ENCODE results near the gene CDK11A. TPM values are rescaled to one million over a fixed set of nuclear protein-coding genes. Genes with fewer than 3 reads are reported as not detected.
A peak's percentile ranks its signal among the peaks of the same experiment; 100 is the strongest.
"Not testable (repeated sequence)": the region's sequence is repeated elsewhere in the genome, so short reads cannot be mapped to it uniquely, and the experiment has no call there.

CDK11A gene
- total RNA-seq, 3 donors from 2014 or later, result 27.8 to 51.8 (median 41.6) TPM

DNA sequence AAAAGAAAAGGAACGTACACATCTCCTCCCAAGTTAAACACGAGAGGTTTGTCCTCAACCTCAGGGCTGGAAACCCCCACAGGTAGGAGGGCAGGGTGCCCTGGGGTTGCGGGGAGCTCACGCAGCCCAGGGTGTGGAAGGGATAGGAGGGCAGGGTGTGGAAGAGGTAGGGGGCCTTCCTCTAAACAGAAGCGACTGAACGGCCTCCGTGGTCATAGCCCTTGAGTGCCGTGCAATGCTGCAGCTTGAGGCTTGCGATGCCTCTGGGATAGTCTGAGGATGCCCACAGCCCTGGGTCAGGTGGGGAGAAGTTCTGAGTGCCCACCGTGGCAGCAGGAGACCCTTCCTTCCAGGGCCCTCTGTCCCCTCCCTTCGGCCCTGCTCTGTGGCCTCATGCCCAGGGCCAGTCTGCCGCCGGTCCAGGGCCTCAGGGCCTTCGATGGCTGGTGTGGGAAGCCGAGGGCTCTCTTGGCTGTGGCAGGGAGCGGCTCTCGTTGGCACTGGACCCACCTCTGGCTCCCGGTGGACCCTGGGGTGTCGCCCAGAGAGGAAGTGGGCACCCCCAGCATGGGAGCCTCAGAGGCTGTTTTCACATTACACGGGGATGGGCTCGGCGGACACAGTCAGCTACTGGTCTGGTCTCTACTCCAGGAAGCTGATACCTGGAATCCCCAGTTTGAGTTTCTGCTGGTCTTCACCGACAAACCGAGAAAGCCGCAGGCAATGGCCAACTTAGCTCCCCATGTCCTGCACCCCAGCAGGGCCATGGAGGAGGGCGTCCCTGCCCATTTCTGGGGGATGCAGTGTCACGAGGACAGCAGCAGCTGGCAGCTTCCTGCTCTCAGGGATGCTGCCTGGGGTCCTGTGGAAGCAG, 59.0 kb downstream of the CDK11A start:
- intact Hi-C loops (cut with DNase I; ENCODE audit: low total_unique reads), result no loop called here
- H3K36me3 ChIP-seq, result peaks cover 10% of the 10 kb centered on the region

DNA sequence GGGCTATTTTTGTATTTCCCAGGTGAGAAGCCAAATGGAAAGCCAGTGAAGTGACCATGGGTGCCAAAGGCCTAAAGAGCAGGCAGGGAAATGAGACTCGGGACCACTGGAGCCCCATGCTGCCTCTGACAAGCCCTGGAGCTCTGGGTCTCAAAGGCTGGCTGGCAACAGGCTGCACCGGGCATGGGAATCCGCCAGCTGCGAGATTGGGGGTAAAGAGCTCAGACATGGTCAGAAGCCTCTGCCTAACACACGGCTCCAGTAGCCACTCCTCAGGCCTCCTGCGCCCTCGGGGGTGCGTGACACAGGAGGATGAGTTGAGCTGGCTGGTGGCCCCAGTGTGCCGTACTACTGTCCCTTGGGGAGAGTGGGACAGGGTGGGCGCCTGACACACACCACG, 59.8 kb downstream of the CDK11A start:
- intact Hi-C loops (cut with DNase I; ENCODE audit: low total_unique reads); H3K27me3 ChIP-seq; H3K27ac ChIP-seq; H3K4me1 ChIP-seq; DNase-seq (ENCODE audit: low spot score in 2 of 2); H3K9me3 ChIP-seq; H3K4me3 ChIP-seq: not testable (repeated sequence)
- H3K36me3 ChIP-seq, result peaks cover 10% of the 10 kb centered on the region

More for the DNA sequence above, 59.0 kb downstream of the CDK11A start:
- H3K4me3 ChIP-seq, result no peak overlapping the region
- peak in 1 of 2 donors; percentile 49 for DNase-seq (ENCODE audit: low spot score in 2 of 2)
- no peaks in the 10 kb centered on the region for H3K9me3 ChIP-seq
- no peaks in the 10 kb centered on the region for H3K4me1 ChIP-seq
- H3K27me3 ChIP-seq, result no peaks in the 10 kb centered on the region
- no peak for TF ChIP-seq POLR2AphosphoS5 (IDR thresholded peaks at IDR 0.05)
- TF ChIP-seq POLR2A (IDR thresholded peaks at IDR 0.05), result no peak
- TF ChIP-seq, protein P1, sequence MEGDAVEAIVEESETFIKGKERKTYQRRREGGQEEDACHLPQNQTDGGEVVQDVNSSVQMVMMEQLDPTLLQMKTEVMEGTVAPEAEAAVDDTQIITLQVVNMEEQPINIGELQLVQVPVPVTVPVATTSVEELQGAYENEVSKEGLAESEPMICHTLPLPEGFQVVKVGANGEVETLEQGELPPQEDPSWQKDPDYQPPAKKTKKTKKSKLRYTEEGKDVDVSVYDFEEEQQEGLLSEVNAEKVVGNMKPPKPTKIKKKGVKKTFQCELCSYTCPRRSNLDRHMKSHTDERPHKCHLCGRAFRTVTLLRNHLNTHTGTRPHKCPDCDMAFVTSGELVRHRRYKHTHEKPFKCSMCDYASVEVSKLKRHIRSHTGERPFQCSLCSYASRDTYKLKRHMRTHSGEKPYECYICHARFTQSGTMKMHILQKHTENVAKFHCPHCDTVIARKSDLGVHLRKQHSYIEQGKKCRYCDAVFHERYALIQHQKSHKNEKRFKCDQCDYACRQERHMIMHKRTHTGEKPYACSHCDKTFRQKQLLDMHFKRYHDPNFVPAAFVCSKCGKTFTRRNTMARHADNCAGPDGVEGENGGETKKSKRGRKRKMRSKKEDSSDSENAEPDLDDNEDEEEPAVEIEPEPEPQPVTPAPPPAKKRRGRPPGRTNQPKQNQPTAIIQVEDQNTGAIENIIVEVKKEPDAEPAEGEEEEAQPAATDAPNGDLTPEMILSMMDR (IDR thresholded peaks at IDR 0.05), result no peak
- H3K27ac ChIP-seq, result no peak overlapping the region

DNA sequence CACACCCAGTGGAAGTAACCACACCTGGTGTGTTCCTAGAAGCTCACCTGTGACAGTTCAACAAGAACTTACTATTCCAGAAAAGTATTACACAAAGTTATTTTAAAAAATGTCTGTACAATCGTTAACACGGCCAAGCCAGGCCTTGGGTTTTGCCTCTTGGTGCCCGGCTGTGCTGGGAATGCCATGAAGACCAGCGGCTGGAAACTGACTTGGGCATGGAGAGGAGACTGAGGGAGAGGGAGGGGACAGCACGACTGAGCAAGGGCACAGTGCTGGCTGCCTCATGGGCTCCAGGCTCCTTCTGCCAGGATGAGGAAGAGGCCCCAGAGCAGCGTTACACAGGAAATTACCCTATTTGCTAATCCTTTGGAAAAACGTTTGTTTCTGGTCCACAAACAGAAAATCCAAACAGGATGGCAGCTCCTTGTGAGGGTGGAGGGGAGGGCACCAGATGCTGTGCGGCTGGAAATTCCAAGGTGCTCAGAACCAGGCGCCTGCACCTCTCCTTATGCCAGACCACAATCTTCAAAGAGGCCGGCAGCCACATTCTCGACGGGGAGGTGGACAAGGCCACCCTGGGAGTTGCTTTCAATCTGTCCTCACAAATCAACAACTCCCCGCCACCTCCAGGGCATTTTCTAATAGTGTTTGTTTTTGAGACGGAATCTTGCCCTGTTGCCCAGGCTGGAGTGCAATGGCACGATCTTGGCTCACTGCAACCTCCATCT, 61.2 kb downstream of the CDK11A start:
- H3K27me3 ChIP-seq; H3K4me1 ChIP-seq; H3K4me3 ChIP-seq; intact Hi-C loops (cut with DNase I; ENCODE audit: low total_unique reads); DNase-seq (ENCODE audit: low spot score in 2 of 2); H3K9me3 ChIP-seq: not testable (repeated sequence)
- Histone ChIP-seq H3K36me3 (peaks cover 10% of the 10 kb centered on the region), H3K27ac (peak overlapping the region; percentile 62 to 85)

DNA sequence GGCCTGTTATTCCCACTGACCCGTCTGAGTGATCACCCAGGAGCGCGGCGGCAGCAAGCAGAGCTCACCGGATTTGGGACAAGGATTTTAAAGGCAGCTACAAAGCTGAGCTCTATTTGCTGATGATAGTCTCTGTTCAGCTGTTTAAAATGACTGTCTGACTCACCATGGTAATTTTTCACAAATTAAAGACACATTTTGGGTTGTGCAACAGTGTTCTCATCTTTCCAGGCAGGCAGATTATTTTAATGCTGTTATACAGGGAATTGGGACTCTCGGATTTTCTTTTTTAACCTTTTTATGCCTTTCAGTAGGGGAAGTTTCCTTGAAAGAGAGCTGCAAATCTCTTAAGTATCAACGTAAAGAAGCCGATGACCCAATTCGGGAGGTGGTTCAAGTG, 61.8 kb downstream of the CDK11A start:
- H3K27me3 ChIP-seq; intact Hi-C loops (cut with DNase I; ENCODE audit: low total_unique reads); DNase-seq (ENCODE audit: low spot score in 2 of 2); H3K9me3 ChIP-seq; H3K4me3 ChIP-seq; H3K4me1 ChIP-seq: not testable (repeated sequence)
- H3K27ac ChIP-seq, result peak overlapping the region; percentile 62 to 85
- H3K36me3 ChIP-seq, result peaks cover 10% of the 10 kb centered on the region

DNA sequence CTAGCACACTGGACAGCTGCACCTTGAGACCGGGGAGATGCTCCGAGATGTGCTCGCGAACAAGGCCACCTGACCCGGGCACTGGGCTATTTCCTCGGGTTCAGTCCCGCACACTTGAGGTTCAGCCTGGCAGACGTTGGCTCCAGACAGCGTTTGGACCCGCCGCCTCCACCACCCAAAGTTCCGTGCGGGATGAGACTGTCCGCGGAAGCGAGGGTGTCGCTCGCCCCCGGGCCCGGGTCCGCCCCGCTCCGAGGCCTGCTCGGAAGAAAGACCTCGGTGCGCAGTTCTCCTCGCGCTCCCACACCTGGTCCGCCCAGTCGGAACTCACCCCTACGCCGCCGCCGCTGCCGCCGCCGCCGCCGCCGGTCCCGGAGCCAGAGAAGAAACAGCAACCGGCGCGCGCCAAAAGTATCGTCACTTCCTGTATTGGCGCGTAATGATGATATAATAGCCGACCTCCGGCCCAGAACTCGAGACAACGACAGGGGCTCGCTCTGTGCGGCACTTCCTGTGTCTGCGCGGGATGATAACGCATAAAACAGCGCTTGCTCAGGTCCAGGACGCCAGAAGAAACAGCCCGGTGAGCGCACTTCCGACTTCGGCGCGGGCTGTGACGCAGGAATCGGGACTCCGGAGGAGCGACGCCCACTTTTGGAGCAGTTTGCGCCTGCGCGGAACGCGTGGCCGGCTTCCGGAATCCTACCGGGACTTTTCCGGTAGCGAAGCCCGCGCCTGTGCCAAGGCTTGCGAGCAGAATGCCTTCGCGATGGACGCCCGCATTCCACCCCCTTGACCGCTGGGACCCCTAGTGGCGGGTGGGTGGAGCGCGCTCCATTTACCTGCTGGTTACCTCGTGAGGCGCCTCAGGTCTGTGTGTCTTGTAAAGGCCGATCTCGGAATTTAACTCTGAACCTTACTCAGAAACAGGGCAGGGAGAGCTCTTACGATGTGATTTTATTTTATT, 65.3 kb downstream of the CDK11A start, which contains the start of gene CDK11B:
TSS of gene CDK11B (minus strand) at position 422 of the 967 bp plus-strand sequence. CDS start 1,519 bp downstream, outside the sequence.
- TF ChIP-seq POLR2A (IDR thresholded peaks at IDR 0.05) (peak; percentile 38), POLR2AphosphoS5 (IDR thresholded peaks at IDR 0.05) (peak; percentile 83 to 94 (median 93))
- TF ChIP-seq, protein P1 (IDR thresholded peaks at IDR 0.05), result peak in 2 of 3 donors; percentile 14 to 47
- H3K9me3 ChIP-seq; H3K36me3 ChIP-seq; H3K4me1 ChIP-seq; H3K27me3 ChIP-seq; intact Hi-C loops (cut with DNase I; ENCODE audit: low total_unique reads): not testable (repeated sequence)
- peak; percentile 93 to 99 for DNase-seq (ENCODE audit: low spot score in 2 of 2)
- Histone ChIP-seq H3K27ac (peak within 1 kb of the TSS; percentile 96 to 97), H3K4me3 (peak within 1 kb of the TSS; percentile 66 to 70 (median 68))

Other genes with a start within 250 kb of the CDK11A start
- 10 to 100 TPM; 14.9 to 22.3 (median 15.5) TPM for gene ATAD3A, start 212.2 kb downstream of the CDK11A start, total RNA-seq
- 1 to 10 TPM; 3.5 to 8.8 (median 3.8) TPM for gene TMEM240, start 183.7 kb downstream of the CDK11A start, total RNA-seq
- gene SSU72, start 149.5 kb downstream of the CDK11A start, total RNA-seq, result 100 to 1,000 TPM; 100 to 125 (median 114) TPM
- gene FNDC10, start 124.2 kb downstream of the CDK11A start, total RNA-seq, result 1 to 10 TPM in 1 of 3 donors, under 1 TPM in 2; 0.48 to 2.9 (median 0.98) TPM
- gene MIB2, start 108.9 kb downstream of the CDK11A start, total RNA-seq, result 10 to 100 TPM; 32.0 to 69.5 (median 48.9) TPM
- 10 to 100 TPM in 1 of 3 donors, 1 to 10 TPM in 2; 2.7 to 15.5 (median 7.5) TPM for gene MMP23B, start 92.2 kb downstream of the CDK11A start, total RNA-seq
- gene CDK11B, start 65.4 kb downstream of the CDK11A start, total RNA-seq, result 10 to 100 TPM; 17.4 to 30.3 (median 26.2) TPM
- 10 to 100 TPM; 37.3 to 96.4 (median 45.6) TPM for gene SLC35E2B, start 31.6 kb downstream of the CDK11A start, total RNA-seq
- gene NADK, start 54.1 kb upstream of the CDK11A start, total RNA-seq, result 10 to 100 TPM; 71.1 to 89.1 (median 87.4) TPM
- 100 to 1,000 TPM; 108 to 138 (median 123) TPM for gene GNB1, start 166.7 kb upstream of the CDK11A start, total RNA-seq
- 1 to 10 TPM in 1 of 3 donors, under 1 TPM in 1, not detected in 1; 0.33 to 1.2 TPM for gene CALML6, start 190.9 kb upstream of the CDK11A start, total RNA-seq
- 1 to 10 TPM in 2 of 3 donors, not detected in 1; 1.6 to 2.9 TPM for gene TMEM52, start 194.9 kb upstream of the CDK11A start, total RNA-seq

Data from breast epithelium (tissue), 4 donors.